Nephron progenitor cell (in vitro differentiated cells): ENCODE measurements around the gene FIGN.

Experiments
- DNase-seq: peaks from one replicate; pipeline ENCODE4 v3.0.0; 2021
- H3K27ac Mint-ChIP-seq: 2 replicates; pipeline ENCODE4 v1.8.0; 2021; ENCODE audit warnings: mild to moderate bottlenecking, moderate library complexity, mixed read lengths
- H3K27me3 Mint-ChIP-seq: 2 replicates; pipeline ENCODE4 v1.8.0; 2021; ENCODE audit warnings: mild to moderate bottlenecking, low read depth, mixed read lengths; ENCODE audit not compliant: poor library complexity
- H3K36me3 Mint-ChIP-seq: 2 replicates; pipeline ENCODE4 v1.8.0; 2021; ENCODE audit warnings: low read depth, mixed read lengths
- H3K4me1 Mint-ChIP-seq: 2 replicates; pipeline ENCODE4 v1.8.0; 2021; ENCODE audit warnings: mixed read lengths
- H3K4me3 Mint-ChIP-seq: 2 replicates; pipeline ENCODE4 v1.8.0; 2021; ENCODE audit warnings: mild to moderate bottlenecking, moderate library complexity, mixed read lengths
- H3K9me3 Mint-ChIP-seq: 2 replicates; pipeline ENCODE4 v1.8.0; 2021; ENCODE audit warnings: mild to moderate bottlenecking, moderate library complexity, mixed read lengths
- CTCF ChIP-seq: fragments of 200-600 bp; sonication (generic); IDR thresholded peaks from 2 replicates; pipeline ENCODE4 v1.5.0; 2021; ENCODE audit warnings: antibody characterized with exemption

FIGN gene

GRCh38 chr2:163774862-163775261 is 39.1 kb upstream of the FIGN start:
- H3K36me3 Mint-ChIP-seq = no peaks in the 10 kb centered on the region
- no peak overlapping the region for H3K27ac Mint-ChIP-seq
- DNase-seq = no peak
- no peak for TF ChIP-seq CTCF
- peaks cover 5% of the 10 kb centered on the region for H3K4me1 Mint-ChIP-seq
- no peak overlapping the region for H3K4me3 Mint-ChIP-seq
- no peaks in the 10 kb centered on the region for H3K27me3 Mint-ChIP-seq
- H3K9me3 Mint-ChIP-seq = no peaks in the 10 kb centered on the region

- Mint-ChIP-seq H3K27ac (no peak overlapping the region), H3K9me3 (no peaks in the 10 kb centered on the region), H3K36me3 (no peaks in the 10 kb centered on the region), H3K4me3 (no peak overlapping the region), H3K4me1 (peaks cover 5% of the 10 kb centered on the region), H3K27me3 (no peaks in the 10 kb centered on the region)
- DNase-seq = no peak
- TF ChIP-seq CTCF = no peak
Measured at GRCh38 chr2:163773276-163773675, 37.5 kb upstream of the FIGN start.

DNA sequence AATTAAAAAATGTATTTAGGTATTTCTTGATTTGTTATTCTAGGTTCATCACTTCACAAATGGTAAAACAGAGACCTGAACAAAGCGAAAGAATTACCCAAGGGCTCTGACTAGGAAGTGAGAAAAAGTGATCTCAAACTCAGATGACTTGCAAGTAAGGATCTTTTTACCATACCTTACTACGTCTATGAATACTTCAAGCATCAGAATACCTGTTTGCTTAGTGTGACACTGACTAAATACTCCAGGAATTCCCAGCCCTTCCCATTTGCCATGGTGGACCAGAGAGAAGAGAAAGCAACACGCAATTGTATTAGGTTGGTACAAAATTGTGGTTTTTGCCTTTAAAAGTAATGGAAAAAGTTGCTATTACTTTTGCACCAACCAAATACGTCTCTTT is 35.8 kb upstream of the FIGN start:
- H3K4me1 Mint-ChIP-seq = peaks cover 5% of the 10 kb centered on the region
- no peaks in the 10 kb centered on the region for H3K36me3 Mint-ChIP-seq
- no peaks in the 10 kb centered on the region for H3K9me3 Mint-ChIP-seq
- H3K4me3 Mint-ChIP-seq = no peak overlapping the region
- DNase-seq = no peak
- no peak for TF ChIP-seq CTCF
- H3K27me3 Mint-ChIP-seq = peaks cover 1% of the 10 kb centered on the region
- no peak overlapping the region for H3K27ac Mint-ChIP-seq

DNA sequence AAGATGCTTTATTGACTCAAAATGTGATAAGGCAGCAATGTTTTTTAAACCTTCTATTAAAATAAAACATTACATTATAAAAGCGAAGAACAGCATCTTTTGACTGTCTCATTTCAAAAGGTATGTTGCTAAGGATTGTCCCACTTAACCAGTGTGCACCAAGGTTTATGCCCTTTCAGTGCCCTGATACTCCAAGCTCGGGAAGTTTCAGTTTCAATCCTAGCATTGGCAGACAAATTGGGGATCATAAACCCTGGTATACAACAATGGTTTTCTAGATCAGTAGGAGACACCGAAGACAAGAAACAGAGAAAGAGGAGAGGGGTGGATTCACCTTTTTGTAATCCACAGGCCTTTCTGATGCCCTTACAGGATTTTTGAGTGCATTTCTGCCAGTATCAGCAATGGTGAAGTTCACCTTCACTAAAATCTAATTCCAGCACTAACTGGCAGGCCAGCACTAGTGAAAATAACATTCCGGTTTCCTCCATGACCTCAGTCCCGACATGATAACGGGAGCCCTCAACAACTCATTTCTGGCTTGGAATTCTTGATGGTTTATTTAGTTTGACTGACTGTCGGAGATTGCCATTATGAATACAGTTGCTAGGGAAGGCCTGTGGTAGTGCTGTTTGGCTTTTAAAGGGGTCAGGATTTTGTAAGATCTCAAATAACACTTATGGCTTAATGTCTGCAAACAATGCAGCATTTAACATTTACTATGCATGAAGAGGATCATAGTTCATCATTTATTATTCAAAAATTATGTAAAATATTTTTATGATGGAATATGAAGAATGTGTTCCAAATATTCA is 33.3 kb upstream of the FIGN start:
- Mint-ChIP-seq H3K36me3 (no peaks in the 10 kb centered on the region), H3K4me3 (no peak overlapping the region), H3K27ac (no peak overlapping the region), H3K9me3 (no peaks in the 10 kb centered on the region), H3K27me3 (peaks cover 16% of the 10 kb centered on the region), H3K4me1 (peaks cover 5% of the 10 kb centered on the region)
- no peak for DNase-seq
- TF ChIP-seq CTCF = no peak

- no peaks in the 10 kb centered on the region for H3K9me3 Mint-ChIP-seq
- H3K27me3 Mint-ChIP-seq = peaks cover 16% of the 10 kb centered on the region
- DNase-seq = no peak
- H3K36me3 Mint-ChIP-seq = no peaks in the 10 kb centered on the region
- TF ChIP-seq CTCF = no peak
- no peak overlapping the region for H3K27ac Mint-ChIP-seq
- peaks cover under 1% of the 10 kb centered on the region for H3K4me1 Mint-ChIP-seq
- no peak overlapping the region for H3K4me3 Mint-ChIP-seq
Measured at GRCh38 chr2:163767097-163767496, 31.3 kb upstream of the FIGN start.

GRCh38 chr2:163764566-163764965 is 28.8 kb upstream of the FIGN start:
- Mint-ChIP-seq H3K4me3 (no peak overlapping the region), H3K27ac (no peak overlapping the region), H3K9me3 (no peaks in the 10 kb centered on the region), H3K36me3 (no peaks in the 10 kb centered on the region), H3K27me3 (peaks cover 19% of the 10 kb centered on the region), H3K4me1 (no peaks in the 10 kb centered on the region)
- DNase-seq = no peak
- no peak for TF ChIP-seq CTCF
